ENCODE data around the gene EXOC4. TPM values are rescaled to one million over a fixed set of nuclear protein-coding genes. Genes with fewer than 3 reads are reported as not detected.

EXOC4 gene
- total and polyA plus RNA-seq, 2 donors (not counting 3 experiments of a cell fraction or from before 2014, with no cell fraction given) = 20.3 to 73.1 TPM

GRCh38 chr7:134108802-134109201 lies 855.9 kb downstream of the EXOC4 start:
- DNase-seq (ENCODE audit: low read depth, low spot score) (no peak), FAIRE-seq (no peak)
- no TSS peak for BruUV-seq (replicated peaks)
- intact Hi-C loops (cut with micrococcal nuclease) (no loop called here), dilution Hi-C loops (cut with MboI; ENCODE audit: extremely low pct_ligation_motif_present, low sequenced_read_pairs) (no loop called here)
- no peaks in the 10 kb centered on the region for H4K20me1 ChIP-seq (replicated peaks; ENCODE audit: control insufficient read depth, extremely low read depth, insufficient read depth, low read length)
- H3K27ac ChIP-seq (ENCODE audit: insufficient read depth, low read depth, low read length) = no peak overlapping the region
- H3K79me2 ChIP-seq (ENCODE audit: control insufficient read depth, insufficient read depth, low read length) = no peaks in the 10 kb centered on the region
- H2AFZ ChIP-seq (ENCODE audit: low read depth, low read length) = no peak overlapping the region
- TF ChIP-seq EZH2 (IDR thresholded peaks at IDR 0.05; ENCODE audit: borderline replicate concordance, low read depth, low read length, severe bottlenecking) = no peak
- peaks cover 0 to 2% of the 10 kb centered on the region in 2 experiments for H3K27me3 ChIP-seq (ENCODE audit: control insufficient read depth in 2 of 2, insufficient read depth in 2 of 2, low read length in 2 of 2)
- H3K4me1 ChIP-seq (ENCODE audit: control insufficient read depth, extremely low read depth, insufficient read depth, low read length) = no peaks in the 10 kb centered on the region
- no peaks in the 10 kb centered on the region for H3K9me1 ChIP-seq (replicated peaks; ENCODE audit: control insufficient read depth, extremely low read depth, insufficient read depth, low read length)
- no peaks in the 10 kb centered on the region for H3K9me3 ChIP-seq (replicated peaks; ENCODE audit: control insufficient read depth, insufficient read depth, low read length)
- H3K9ac ChIP-seq (replicated peaks; ENCODE audit: extremely low read depth, insufficient read depth, low read length) = no peak overlapping the region
- no peak overlapping the region for H3K4me2 ChIP-seq (ENCODE audit: insufficient read depth, low read length)
- H3K36me3 ChIP-seq (ENCODE audit: control insufficient read depth in 2 of 2, extremely low read depth in 1 of 2, insufficient read depth in 2 of 2, low read length in 2 of 2) = no peaks in the 10 kb centered on the region
- CTCF ChIA-PET = no interaction called here
- H3K4me3 ChIP-seq (replicated peaks in 1 of 3; ENCODE audit: insufficient read depth in 1 of 3, low read depth in 1 of 3, low read length in 3 of 3) = no peak overlapping the region
- POLR2A ChIA-PET = no interaction called here

GRCh38 chr7:134113655-134114054 lies 860.8 kb downstream of the EXOC4 start:
- H3K4me2 ChIP-seq (ENCODE audit: insufficient read depth, low read length) = no peak overlapping the region
- dilution Hi-C loops (cut with MboI; ENCODE audit: extremely low pct_ligation_motif_present, low sequenced_read_pairs) (no loop called here), intact Hi-C loops (cut with micrococcal nuclease) (no loop called here)
- no peaks in the 10 kb centered on the region for H4K20me1 ChIP-seq (replicated peaks; ENCODE audit: control insufficient read depth, extremely low read depth, insufficient read depth, low read length)
- H3K9me1 ChIP-seq (replicated peaks; ENCODE audit: control insufficient read depth, extremely low read depth, insufficient read depth, low read length) = no peaks in the 10 kb centered on the region
- ChIA-PET CTCF (no interaction called here), POLR2A (no interaction called here)
- H2AFZ ChIP-seq (ENCODE audit: low read depth, low read length) = no peak overlapping the region
- H3K79me2 ChIP-seq (ENCODE audit: control insufficient read depth, insufficient read depth, low read length) = no peaks in the 10 kb centered on the region
- H3K36me3 ChIP-seq (ENCODE audit: control insufficient read depth in 2 of 2, extremely low read depth in 1 of 2, insufficient read depth in 2 of 2, low read length in 2 of 2) = no peaks in the 10 kb centered on the region
- FAIRE-seq (no peak), DNase-seq (ENCODE audit: low read depth, low spot score) (no peak)
- H3K27ac ChIP-seq (ENCODE audit: insufficient read depth, low read depth, low read length) = no peak overlapping the region
- H3K4me1 ChIP-seq (ENCODE audit: control insufficient read depth, extremely low read depth, insufficient read depth, low read length) = no peaks in the 10 kb centered on the region
- H3K27me3 ChIP-seq (ENCODE audit: control insufficient read depth in 2 of 2, insufficient read depth in 2 of 2, low read length in 2 of 2) = peaks cover 0 to 2% of the 10 kb centered on the region in 2 experiments
- H3K9me3 ChIP-seq (replicated peaks; ENCODE audit: control insufficient read depth, insufficient read depth, low read length) = no peaks in the 10 kb centered on the region
- H3K4me3 ChIP-seq (replicated peaks in 1 of 3; ENCODE audit: insufficient read depth in 1 of 3, low read depth in 1 of 3, low read length in 3 of 3) = no peak overlapping the region
- no TSS peak for BruUV-seq (replicated peaks)
- TF ChIP-seq FOS (IDR thresholded peaks at IDR 0.05; ENCODE audit: borderline replicate concordance, insufficient read depth, low read length) = no peak
- TF ChIP-seq POLR2AphosphoS5 (IDR thresholded peaks at IDR 0.05; ENCODE audit: insufficient read depth, low read depth, low read length) = no peak
- TF ChIP-seq MAX (IDR thresholded peaks at IDR 0.05; ENCODE audit: insufficient read depth, insufficient read length) = no peak
- TF ChIP-seq GATA2 (IDR thresholded peaks at IDR 0.05; ENCODE audit: insufficient read depth, insufficient read length, low read depth, low read length) = no peak
- no peak for TF ChIP-seq MYC (IDR thresholded peaks at IDR 0.05; ENCODE audit: low read depth, low read length)
- TF ChIP-seq CTCF (IDR thresholded peaks at IDR 0.05; ENCODE audit: extremely low read depth in 1 of 2, insufficient read depth in 1 of 2, low read depth in 1 of 2, low read length in 2 of 2) = no peak
- H3K9ac ChIP-seq (replicated peaks; ENCODE audit: extremely low read depth, insufficient read depth, low read length) = no peak overlapping the region
